ENCODE measurements around the gene MED7. TPM values are rescaled to one million over a fixed set of nuclear protein-coding genes. Genes with fewer than 3 reads are reported as not detected.
A peak's percentile ranks its signal among the peaks of the same experiment; 100 is the strongest.

MED7 gene
- total RNA-seq, 1 donor from 2014 or later: 13.1 TPM

GRCh38 chr5:157175071-157175612 lies 32.5 kb upstream of the MED7 start:
- H3K27ac Mint-ChIP-seq: peak overlapping the region; percentile 92
- H3K27me3 Mint-ChIP-seq (ENCODE audit: low read depth): no peaks in the 10 kb centered on the region
- peaks cover 23% of the 10 kb centered on the region for H3K36me3 Mint-ChIP-seq (ENCODE audit: low read depth)
- peaks cover 22% of the 10 kb centered on the region for H3K9me3 Mint-ChIP-seq
- intact Hi-C loops (cut with micrococcal nuclease): loop anchor here (1.0 kb wide), 1 partner anchor 15 kb away; no protein-coding TSS in a partner anchor
- H3K4me1 Mint-ChIP-seq (ENCODE audit: low read depth): peaks cover 75% of the 10 kb centered on the region
- peak overlapping the region; percentile 34 for H3K4me3 Mint-ChIP-seq (ENCODE audit: low read depth)
- DNase-seq (ENCODE audit: low spot score): no peak

- H3K9me3 Mint-ChIP-seq: peaks cover 12% of the 10 kb centered on the region
- intact Hi-C loops (cut with micrococcal nuclease): loop anchor here (1.0 to 5.0 kb wide), 5 partner anchors 8 to 430 kb away; partner anchors contain the start of gene ITK
- H3K4me3 Mint-ChIP-seq (ENCODE audit: low read depth): peak overlapping the region; percentile 73
- H3K4me1 Mint-ChIP-seq (ENCODE audit: low read depth): peaks cover 72% of the 10 kb centered on the region
- no peaks in the 10 kb centered on the region for H3K27me3 Mint-ChIP-seq (ENCODE audit: low read depth)
- DNase-seq (ENCODE audit: low spot score): peak; percentile 78
- peaks cover 20% of the 10 kb centered on the region for H3K36me3 Mint-ChIP-seq (ENCODE audit: low read depth)
- H3K27ac Mint-ChIP-seq: peak overlapping the region; percentile 98
Measured at GRCh38 chr5:157172403-157172802, 29.7 kb upstream of the MED7 start.

GRCh38 chr5:157168286-157168685 lies 25.6 kb upstream of the MED7 start:
- Mint-ChIP-seq H3K27ac (peak overlapping the region; percentile 86), H3K9me3 (peaks cover 12% of the 10 kb centered on the region), H3K4me3 (ENCODE audit: low read depth) (no peak overlapping the region), H3K27me3 (ENCODE audit: low read depth) (no peaks in the 10 kb centered on the region), H3K36me3 (ENCODE audit: low read depth) (peaks cover 17% of the 10 kb centered on the region), H3K4me1 (ENCODE audit: low read depth) (peaks cover 75% of the 10 kb centered on the region)
- DNase-seq (ENCODE audit: low spot score): peak; percentile 0
- intact Hi-C loops (cut with micrococcal nuclease): no loop called here

GRCh38 chr5:157167214-157167621 lies 24.6 kb upstream of the MED7 start:
- DNase-seq (ENCODE audit: low spot score): peak; percentile 9
- Mint-ChIP-seq H3K9me3 (peaks cover 12% of the 10 kb centered on the region), H3K4me3 (ENCODE audit: low read depth) (peak overlapping the region; percentile 43), H3K36me3 (ENCODE audit: low read depth) (peaks cover 17% of the 10 kb centered on the region), H3K27me3 (ENCODE audit: low read depth) (no peaks in the 10 kb centered on the region), H3K27ac (peak overlapping the region; percentile 86), H3K4me1 (ENCODE audit: low read depth) (peaks cover 75% of the 10 kb centered on the region)
- intact Hi-C loops (cut with micrococcal nuclease): loop anchor here (1.0 kb wide), 5 partner anchors 8 to 55 kb away; partner anchors contain the start of gene ITK

GRCh38 chr5:157166214-157167213 lies 23.8 kb upstream of the MED7 start, which contains the start of gene GARIN3:
Gene GARIN3, minus strand, starts transcription at chr5:157166264. Its CDS starts 96 bp downstream, at chr5:157166168.
- Mint-ChIP-seq H3K4me1 (ENCODE audit: low read depth) (peaks cover 70% of the 10 kb centered on the region), H3K27me3 (ENCODE audit: low read depth) (no peaks in the 10 kb centered on the region), H3K4me3 (ENCODE audit: low read depth) (peak within 1 kb of the TSS; percentile 43), H3K36me3 (ENCODE audit: low read depth) (peaks cover 17% of the 10 kb centered on the region), H3K27ac (peak within 1 kb of the TSS; percentile 86), H3K9me3 (peaks cover 12% of the 10 kb centered on the region)
- intact Hi-C loops (cut with micrococcal nuclease): loop anchor here (1.0 kb wide), 5 partner anchors 7 to 56 kb away; partner anchors contain the start of gene ITK
- peak; percentile 6 for DNase-seq (ENCODE audit: low spot score)

- peaks cover 68% of the 10 kb centered on the region for H3K4me1 Mint-ChIP-seq (ENCODE audit: low read depth)
- H3K4me3 Mint-ChIP-seq (ENCODE audit: low read depth): no peak overlapping the region
- intact Hi-C loops (cut with micrococcal nuclease): no loop called here
- peak; percentile 1 for DNase-seq (ENCODE audit: low spot score)
- no peak overlapping the region for H3K27ac Mint-ChIP-seq
- H3K27me3 Mint-ChIP-seq (ENCODE audit: low read depth): no peaks in the 10 kb centered on the region
- H3K36me3 Mint-ChIP-seq (ENCODE audit: low read depth): peaks cover 11% of the 10 kb centered on the region
- H3K9me3 Mint-ChIP-seq: peaks cover 6% of the 10 kb centered on the region
Measured at GRCh38 chr5:157165668-157166067, 23.0 kb upstream of the MED7 start.

GRCh38 chr5:157165261-157165660 lies 22.6 kb upstream of the MED7 start:
- H3K36me3 Mint-ChIP-seq (ENCODE audit: low read depth): peaks cover 7% of the 10 kb centered on the region
- no peak overlapping the region for H3K27ac Mint-ChIP-seq
- H3K4me3 Mint-ChIP-seq (ENCODE audit: low read depth): no peak overlapping the region
- peak; percentile 6 for DNase-seq (ENCODE audit: low spot score)
- H3K9me3 Mint-ChIP-seq: peaks cover 2% of the 10 kb centered on the region
- no peaks in the 10 kb centered on the region for H3K27me3 Mint-ChIP-seq (ENCODE audit: low read depth)
- intact Hi-C loops (cut with micrococcal nuclease): no loop called here
- peaks cover 66% of the 10 kb centered on the region for H3K4me1 Mint-ChIP-seq (ENCODE audit: low read depth)

- Mint-ChIP-seq H3K36me3 (ENCODE audit: low read depth) (peaks cover 4% of the 10 kb centered on the region), H3K4me1 (ENCODE audit: low read depth) (peaks cover 68% of the 10 kb centered on the region), H3K27ac (no peak overlapping the region), H3K9me3 (no peaks in the 10 kb centered on the region), H3K4me3 (ENCODE audit: low read depth) (no peak overlapping the region), H3K27me3 (ENCODE audit: low read depth) (no peaks in the 10 kb centered on the region)
- DNase-seq (ENCODE audit: low spot score): peak; percentile 1
- intact Hi-C loops (cut with micrococcal nuclease): no loop called here
Measured at GRCh38 chr5:157164521-157164920, 21.9 kb upstream of the MED7 start.

GRCh38 chr5:157162919-157163510 lies 20.4 kb upstream of the MED7 start:
- Mint-ChIP-seq H3K4me1 (ENCODE audit: low read depth) (peaks cover 66% of the 10 kb centered on the region), H3K9me3 (no peaks in the 10 kb centered on the region), H3K36me3 (ENCODE audit: low read depth) (peaks cover 4% of the 10 kb centered on the region), H3K27me3 (ENCODE audit: low read depth) (no peaks in the 10 kb centered on the region), H3K27ac (no peak overlapping the region), H3K4me3 (ENCODE audit: low read depth) (no peak overlapping the region)
- intact Hi-C loops (cut with micrococcal nuclease): no loop called here
- DNase-seq (ENCODE audit: low spot score): peak; percentile 6

- Mint-ChIP-seq H3K27ac (no peak overlapping the region), H3K9me3 (no peaks in the 10 kb centered on the region), H3K27me3 (ENCODE audit: low read depth) (no peaks in the 10 kb centered on the region), H3K4me3 (ENCODE audit: low read depth) (no peak overlapping the region), H3K4me1 (ENCODE audit: low read depth) (peaks cover 63% of the 10 kb centered on the region), H3K36me3 (ENCODE audit: low read depth) (peaks cover 4% of the 10 kb centered on the region)
- peak; percentile 3 for DNase-seq (ENCODE audit: low spot score)
- intact Hi-C loops (cut with micrococcal nuclease): no loop called here
Measured at GRCh38 chr5:157161996-157162395, 19.3 kb upstream of the MED7 start.

- Mint-ChIP-seq H3K36me3 (ENCODE audit: low read depth) (peaks cover 4% of the 10 kb centered on the region), H3K4me1 (ENCODE audit: low read depth) (peaks cover 61% of the 10 kb centered on the region), H3K9me3 (no peaks in the 10 kb centered on the region), H3K27me3 (ENCODE audit: low read depth) (no peaks in the 10 kb centered on the region), H3K4me3 (ENCODE audit: low read depth) (peak overlapping the region; percentile 61), H3K27ac (peak overlapping the region; percentile 96)
- peak; percentile 12 for DNase-seq (ENCODE audit: low spot score)
- intact Hi-C loops (cut with micrococcal nuclease): loop anchor here (1.0 kb wide), 1 partner anchor 15 kb away; no protein-coding TSS in a partner anchor
Measured at GRCh38 chr5:157160001-157160400, 17.3 kb upstream of the MED7 start.

- Mint-ChIP-seq H3K4me1 (ENCODE audit: low read depth) (peaks cover 65% of the 10 kb centered on the region), H3K27ac (peak overlapping the region; percentile 96), H3K36me3 (ENCODE audit: low read depth) (peaks cover 4% of the 10 kb centered on the region), H3K4me3 (ENCODE audit: low read depth) (peak overlapping the region; percentile 20), H3K9me3 (no peaks in the 10 kb centered on the region), H3K27me3 (ENCODE audit: low read depth) (no peaks in the 10 kb centered on the region)
- DNase-seq (ENCODE audit: low spot score): peak; percentile 14
- intact Hi-C loops (cut with micrococcal nuclease): loop anchor here (1.0 kb wide), 2 partner anchors 8 to 13 kb away; no protein-coding TSS in a partner anchor
Measured at GRCh38 chr5:157159209-157159751, 16.6 kb upstream of the MED7 start.
